ENCODE data around the gene TMEM69.

DNA sequence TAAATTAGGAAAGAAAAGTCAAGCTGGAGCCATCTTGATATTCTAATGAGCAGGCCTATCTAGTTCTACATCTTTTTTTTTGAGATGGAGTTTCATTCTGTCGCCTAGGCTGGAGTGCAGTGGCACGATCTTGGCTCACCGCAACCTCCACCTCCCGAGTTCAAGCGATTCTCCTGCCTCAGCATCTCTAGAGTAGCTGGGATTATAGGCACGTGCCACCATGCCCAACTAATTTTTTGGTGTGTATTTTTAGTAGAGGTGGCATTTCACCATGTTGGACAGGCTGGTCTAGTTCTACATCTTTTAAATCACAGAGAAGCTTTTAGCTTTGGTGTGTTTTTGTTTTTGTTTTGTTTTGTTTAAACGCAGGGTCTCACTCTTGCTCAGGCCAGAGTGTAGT lies 6.8 kb downstream of the TMEM69 start:
- TF ChIP-seq, protein P1, sequence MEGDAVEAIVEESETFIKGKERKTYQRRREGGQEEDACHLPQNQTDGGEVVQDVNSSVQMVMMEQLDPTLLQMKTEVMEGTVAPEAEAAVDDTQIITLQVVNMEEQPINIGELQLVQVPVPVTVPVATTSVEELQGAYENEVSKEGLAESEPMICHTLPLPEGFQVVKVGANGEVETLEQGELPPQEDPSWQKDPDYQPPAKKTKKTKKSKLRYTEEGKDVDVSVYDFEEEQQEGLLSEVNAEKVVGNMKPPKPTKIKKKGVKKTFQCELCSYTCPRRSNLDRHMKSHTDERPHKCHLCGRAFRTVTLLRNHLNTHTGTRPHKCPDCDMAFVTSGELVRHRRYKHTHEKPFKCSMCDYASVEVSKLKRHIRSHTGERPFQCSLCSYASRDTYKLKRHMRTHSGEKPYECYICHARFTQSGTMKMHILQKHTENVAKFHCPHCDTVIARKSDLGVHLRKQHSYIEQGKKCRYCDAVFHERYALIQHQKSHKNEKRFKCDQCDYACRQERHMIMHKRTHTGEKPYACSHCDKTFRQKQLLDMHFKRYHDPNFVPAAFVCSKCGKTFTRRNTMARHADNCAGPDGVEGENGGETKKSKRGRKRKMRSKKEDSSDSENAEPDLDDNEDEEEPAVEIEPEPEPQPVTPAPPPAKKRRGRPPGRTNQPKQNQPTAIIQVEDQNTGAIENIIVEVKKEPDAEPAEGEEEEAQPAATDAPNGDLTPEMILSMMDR (conservative IDR thresholded peaks at IDR 0.05) = no peak
- no peak for TF ChIP-seq ZFX (IDR thresholded peaks at IDR 0.05)

Data from C4-2B (cell line).